NCI-H524 treated with DMSO at 0.1 percent for 48 hours (cell line): ENCODE data around the gene GDPD2.
A peak's percentile ranks its signal among the peaks of the same experiment; 100 is the strongest.

Source experiments
- DNase-seq: peaks from one replicate; lab custom pipeline; 2025; lab: John Stamatoyannopoulos, UW

GDPD2 gene

DNA sequence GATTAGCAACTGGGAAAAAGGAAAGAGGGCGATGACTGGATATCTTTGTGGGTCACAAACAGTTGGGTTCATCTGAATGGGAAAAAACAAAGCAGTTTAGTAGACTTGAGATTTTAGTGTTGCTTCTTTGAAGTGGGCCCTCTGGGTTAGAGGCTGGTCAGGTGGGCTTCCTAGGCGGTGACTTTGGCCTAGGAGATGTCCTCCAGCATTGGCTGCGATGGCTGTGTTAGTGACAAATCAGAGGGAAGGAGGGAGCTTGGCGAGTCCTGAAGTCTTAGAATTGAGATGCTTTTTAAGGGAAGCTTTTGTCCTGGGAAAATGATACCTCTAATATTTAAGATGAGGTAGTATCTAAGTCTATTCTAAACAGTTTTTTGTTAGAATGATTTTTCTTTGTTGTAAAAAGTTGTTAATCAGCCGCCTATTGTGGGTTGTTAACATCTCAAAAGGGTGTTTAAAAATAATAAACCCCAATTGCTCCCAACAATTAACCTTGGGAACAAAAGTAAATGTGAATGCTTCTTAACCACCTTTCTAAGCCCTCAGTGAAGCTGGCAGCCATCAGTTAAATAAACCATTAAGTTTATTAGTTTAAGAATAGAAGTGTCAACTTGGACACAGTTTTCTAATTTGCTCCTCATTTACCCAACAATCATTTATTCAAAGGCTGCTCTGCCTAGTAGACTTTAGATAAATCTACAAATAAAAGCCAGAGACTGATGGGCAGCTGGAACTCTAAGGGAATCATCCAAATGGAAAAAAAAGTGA, 53.2 kb downstream of the GDPD2 start:
- DNase-seq = no peak

DNA sequence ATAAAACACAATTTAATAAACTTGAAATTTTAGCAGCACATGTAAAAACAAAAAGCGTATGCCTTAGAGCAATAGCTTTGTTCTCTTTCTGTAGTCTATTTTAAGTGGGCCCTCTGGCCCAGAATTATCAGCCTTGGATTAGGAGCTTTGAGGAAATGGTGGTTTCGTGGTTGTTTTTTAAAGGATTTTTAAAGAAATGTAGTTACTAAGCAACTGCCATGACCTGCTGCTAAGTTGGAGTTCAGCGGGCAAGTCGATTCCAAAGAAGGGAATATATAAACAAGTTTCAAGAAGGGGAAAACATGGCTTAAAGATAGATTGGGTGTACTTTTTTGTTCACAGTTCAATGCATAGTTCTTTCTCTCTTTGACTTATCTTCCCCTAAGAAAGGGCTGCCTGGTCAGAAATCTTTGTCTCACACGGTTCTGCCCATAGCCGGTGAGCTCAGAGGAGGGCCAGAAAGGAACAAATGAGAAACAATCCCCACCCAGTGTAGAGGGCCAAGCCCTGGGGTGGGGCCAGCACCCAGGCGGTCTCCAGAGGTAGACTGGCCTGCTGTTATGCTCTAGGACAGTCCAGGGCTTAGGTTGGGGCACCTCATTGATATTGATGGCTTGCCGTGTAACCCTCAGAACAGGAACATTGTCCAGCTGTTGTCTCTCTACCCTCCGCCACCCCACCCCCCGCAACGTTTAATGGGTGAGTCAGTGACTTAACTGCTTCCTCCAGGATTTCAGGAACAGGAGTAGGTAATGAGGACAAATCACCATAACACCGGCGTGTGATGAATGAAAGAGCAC, 54.0 kb downstream of the GDPD2 start:
- no peak for DNase-seq

DNA sequence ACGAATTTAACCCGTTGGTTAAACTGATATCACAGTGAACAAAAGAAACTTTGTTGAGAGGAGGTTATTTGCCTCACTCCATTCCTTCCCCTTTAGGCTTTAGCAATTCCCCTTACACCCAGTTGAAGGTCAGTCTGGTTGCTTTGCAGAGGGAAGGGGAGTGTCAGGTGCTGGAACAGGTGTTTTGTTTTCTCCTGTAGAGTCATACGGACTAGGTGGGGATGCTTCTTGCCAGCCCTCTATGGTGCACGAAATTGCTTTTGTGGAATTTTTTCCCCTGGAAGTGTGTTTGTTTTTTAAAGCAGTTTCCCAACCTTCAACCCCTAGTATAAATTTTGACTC, 54.6 kb downstream of the GDPD2 start:
- DNase-seq = no peak

GRCh38 chrX:70478526-70479245, 55.6 kb downstream of the GDPD2 start:
- peak; percentile 71 for DNase-seq

- DNase-seq = no peak
Observed at GRCh38 chrX:70479247-70479921, 56.3 kb downstream of the GDPD2 start.

GRCh38 chrX:70479922-70480659, 57.0 kb downstream of the GDPD2 start:
- no peak for DNase-seq

DNA sequence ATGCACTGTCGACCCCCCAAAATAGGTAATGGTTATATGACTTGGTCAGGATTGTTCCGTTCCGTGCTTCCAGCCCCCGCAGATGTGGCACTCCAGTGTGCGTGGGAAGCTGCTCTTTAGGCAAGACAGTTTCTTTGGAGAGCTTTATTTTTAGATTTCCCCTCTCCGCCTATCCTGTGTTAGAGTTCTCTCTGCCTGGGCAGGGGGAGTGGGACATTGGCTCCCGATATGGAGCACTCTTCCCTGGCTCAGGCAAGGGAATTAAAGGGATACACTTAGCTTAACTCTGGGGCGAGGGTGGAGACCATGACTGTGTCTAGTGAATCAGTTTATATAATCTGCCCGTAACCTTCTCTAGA, 57.5 kb downstream of the GDPD2 start:
- DNase-seq = no peak

GRCh38 chrX:70481471-70482270, 58.6 kb downstream of the GDPD2 start:
- no peak for DNase-seq

GRCh38 chrX:70482300-70482699, 59.2 kb downstream of the GDPD2 start:
- no peak for DNase-seq
